ENCODE measurements around the gene PPP6R2.

GRCh38 chr22:50443801-50444625 lies 100.9 kb downstream of the PPP6R2 start:
- TF ChIP-seq ZC3H11A (IDR thresholded peaks at IDR 0.05), result no peak
- TF ChIP-seq SMC3 (IDR thresholded peaks at IDR 0.05), result no peak
- no peak for TF ChIP-seq TP53 (CRISPR knock-in tag; IDR thresholded peaks at IDR 0.05)
- no peak for TF ChIP-seq CTCF (IDR thresholded peaks at IDR 0.05)
- no peak for TF ChIP-seq RAD21 (conservative IDR thresholded peaks at IDR 0.05 in 1 of 2, IDR thresholded peaks at IDR 0.05 in 1 of 2)
- no peak for TF ChIP-seq MYC (IDR thresholded peaks at IDR 0.05; ENCODE audit: borderline replicate concordance, low read length)
- TF ChIP-seq REST (IDR thresholded peaks at IDR 0.05), result no peak

Measured in A549 (cell line).